Measurements from ENCODE around the gene RNF138. TPM values are rescaled to one million over a fixed set of nuclear protein-coding genes. Genes with fewer than 3 reads are reported as not detected.

RNF138 gene
- total RNA-seq, 6 experiments from 2014 or later = 10.2 to 14.4 (median 13.6) TPM

DNA sequence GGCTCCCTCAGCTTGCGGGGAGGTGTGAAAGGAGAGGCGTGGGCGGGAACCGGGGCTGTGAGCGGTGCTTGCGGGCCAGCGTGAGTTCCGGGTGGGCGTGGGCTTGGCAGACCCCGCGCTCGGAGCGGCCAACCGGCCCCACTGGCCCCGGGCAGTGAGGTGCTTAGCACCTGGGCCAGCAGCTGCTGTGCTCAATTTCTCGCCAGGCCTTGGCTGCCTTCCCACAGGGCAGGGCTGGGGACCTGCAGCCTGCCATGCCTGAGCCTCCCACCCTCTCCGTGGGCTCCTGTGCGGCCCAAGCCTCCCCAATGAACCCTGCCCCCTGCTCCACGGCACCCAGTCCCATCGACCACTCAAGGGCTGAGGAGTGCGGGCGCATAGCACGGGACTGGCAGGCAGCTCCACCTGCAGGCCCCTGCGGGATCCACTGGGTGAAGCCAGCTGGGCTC, 48.2 kb downstream of the RNF138 start:
- no peak for DNase-seq
- no peaks in the 10 kb centered on the region; the same call in 1 of the 2 replicates for H3K27me3 Mint-ChIP-seq (ENCODE audit: insufficient read depth)
- no peak overlapping the region for H3K27ac Mint-ChIP-seq
- H3K4me1 Mint-ChIP-seq (ENCODE audit: low read depth) = no peaks in the 10 kb centered on the region
- TF ChIP-seq, protein P1, sequence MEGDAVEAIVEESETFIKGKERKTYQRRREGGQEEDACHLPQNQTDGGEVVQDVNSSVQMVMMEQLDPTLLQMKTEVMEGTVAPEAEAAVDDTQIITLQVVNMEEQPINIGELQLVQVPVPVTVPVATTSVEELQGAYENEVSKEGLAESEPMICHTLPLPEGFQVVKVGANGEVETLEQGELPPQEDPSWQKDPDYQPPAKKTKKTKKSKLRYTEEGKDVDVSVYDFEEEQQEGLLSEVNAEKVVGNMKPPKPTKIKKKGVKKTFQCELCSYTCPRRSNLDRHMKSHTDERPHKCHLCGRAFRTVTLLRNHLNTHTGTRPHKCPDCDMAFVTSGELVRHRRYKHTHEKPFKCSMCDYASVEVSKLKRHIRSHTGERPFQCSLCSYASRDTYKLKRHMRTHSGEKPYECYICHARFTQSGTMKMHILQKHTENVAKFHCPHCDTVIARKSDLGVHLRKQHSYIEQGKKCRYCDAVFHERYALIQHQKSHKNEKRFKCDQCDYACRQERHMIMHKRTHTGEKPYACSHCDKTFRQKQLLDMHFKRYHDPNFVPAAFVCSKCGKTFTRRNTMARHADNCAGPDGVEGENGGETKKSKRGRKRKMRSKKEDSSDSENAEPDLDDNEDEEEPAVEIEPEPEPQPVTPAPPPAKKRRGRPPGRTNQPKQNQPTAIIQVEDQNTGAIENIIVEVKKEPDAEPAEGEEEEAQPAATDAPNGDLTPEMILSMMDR (IDR thresholded peaks at IDR 0.05) = no peak
- H3K4me3 Mint-ChIP-seq = no peak overlapping the region
- H3K9me3 Mint-ChIP-seq = no peaks in the 10 kb centered on the region
- no peaks in the 10 kb centered on the region for H3K36me3 Mint-ChIP-seq (ENCODE audit: low read depth)

DNA sequence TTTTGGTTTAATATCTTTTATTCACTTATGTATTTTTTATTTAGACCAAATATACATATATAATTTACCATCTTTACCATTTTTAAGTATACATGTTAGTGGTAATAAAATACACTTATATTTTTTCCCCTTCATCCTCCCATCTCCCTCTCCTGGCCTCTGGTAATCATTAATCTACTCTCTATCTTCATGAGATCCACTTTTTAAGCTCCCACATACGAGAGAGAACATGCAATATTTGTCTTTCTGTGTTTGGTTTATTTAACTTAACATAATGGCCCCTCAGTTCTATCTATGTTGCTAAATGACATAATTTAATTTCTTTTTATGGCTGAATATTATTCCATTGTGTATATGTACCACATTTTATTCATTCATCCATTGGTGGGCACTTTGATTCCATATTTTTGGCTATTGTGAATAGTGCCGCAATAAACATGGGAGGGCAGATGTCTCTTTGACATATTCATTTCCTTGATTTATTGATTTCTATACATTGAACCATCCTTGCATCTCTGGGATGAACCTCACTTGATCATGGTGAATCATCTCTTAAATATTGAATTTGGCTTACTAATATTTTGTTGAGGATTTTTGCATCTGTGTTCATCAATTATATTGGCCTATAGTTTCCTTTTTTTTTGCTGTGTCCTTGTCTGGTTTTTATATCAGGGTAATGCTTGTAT, 56.7 kb downstream of the RNF138 start:
- H3K4me1 Mint-ChIP-seq (ENCODE audit: low read depth) = no peaks in the 10 kb centered on the region
- peaks cover 2% of the 10 kb centered on the region for H3K27me3 Mint-ChIP-seq (ENCODE audit: insufficient read depth)
- H3K27ac Mint-ChIP-seq = no peak overlapping the region
- no peaks in the 10 kb centered on the region; the same call in 1 of the 2 replicates for H3K9me3 Mint-ChIP-seq
- no peak for DNase-seq
- H3K36me3 Mint-ChIP-seq (ENCODE audit: low read depth) = no peaks in the 10 kb centered on the region
- TF ChIP-seq, protein P1 (IDR thresholded peaks at IDR 0.05) = no peak
- no peak overlapping the region for H3K4me3 Mint-ChIP-seq

GRCh38 chr18:32152705-32153448, 61.2 kb downstream of the RNF138 start:
- no peak overlapping the region for H3K27ac Mint-ChIP-seq
- peaks cover 2% of the 10 kb centered on the region for H3K4me1 Mint-ChIP-seq (ENCODE audit: low read depth)
- TF ChIP-seq, protein P1 (IDR thresholded peaks at IDR 0.05) = no peak
- no peak overlapping the region for H3K4me3 Mint-ChIP-seq
- H3K27me3 Mint-ChIP-seq (ENCODE audit: insufficient read depth) = no peaks in the 10 kb centered on the region; the same call in 1 of the 2 replicates
- no peaks in the 10 kb centered on the region for H3K36me3 Mint-ChIP-seq (ENCODE audit: low read depth)
- H3K9me3 Mint-ChIP-seq = no peaks in the 10 kb centered on the region; the same call in 1 of the 2 replicates
- DNase-seq = no peak

- TF ChIP-seq, protein P1 (IDR thresholded peaks at IDR 0.05) = no peak
- no peaks in the 10 kb centered on the region; the same call in 1 of the 2 replicates for H3K27me3 Mint-ChIP-seq (ENCODE audit: insufficient read depth)
- no peak for DNase-seq
- H3K9me3 Mint-ChIP-seq = no peaks in the 10 kb centered on the region
- no peak overlapping the region for H3K27ac Mint-ChIP-seq
- peaks cover 7% of the 10 kb centered on the region for H3K4me1 Mint-ChIP-seq (ENCODE audit: low read depth)
- H3K36me3 Mint-ChIP-seq (ENCODE audit: low read depth) = no peaks in the 10 kb centered on the region
- no peak overlapping the region for H3K4me3 Mint-ChIP-seq
Observed at GRCh38 chr18:32156855-32157254, 65.2 kb downstream of the RNF138 start.

GRCh38 chr18:32157580-32157979, 65.9 kb downstream of the RNF138 start:
- Mint-ChIP-seq H3K4me3 (peak overlapping the region; percentile 70; the same call in 1 of the 2 replicates), H3K27me3 (ENCODE audit: insufficient read depth) (no peaks in the 10 kb centered on the region; the same call in 1 of the 2 replicates), H3K4me1 (ENCODE audit: low read depth) (peaks cover 7% of the 10 kb centered on the region), H3K36me3 (ENCODE audit: low read depth) (no peaks in the 10 kb centered on the region), H3K27ac (no peak overlapping the region), H3K9me3 (no peaks in the 10 kb centered on the region)
- DNase-seq = no peak
- TF ChIP-seq, protein P1 (IDR thresholded peaks at IDR 0.05) = no peak

All from HFFc6 (cell line).